ENCODE data around the gene SLC35F3. TPM values are rescaled to one million over a fixed set of nuclear protein-coding genes. Genes with fewer than 3 reads are reported as not detected.
"Not testable (repeated sequence)": the region's sequence is repeated elsewhere in the genome, so short reads cannot be mapped to it uniquely, and the experiment has no call there.

The SLC35F3 gene
- total RNA-seq, 2 experiments from 2014 or later: not detected

DNA sequence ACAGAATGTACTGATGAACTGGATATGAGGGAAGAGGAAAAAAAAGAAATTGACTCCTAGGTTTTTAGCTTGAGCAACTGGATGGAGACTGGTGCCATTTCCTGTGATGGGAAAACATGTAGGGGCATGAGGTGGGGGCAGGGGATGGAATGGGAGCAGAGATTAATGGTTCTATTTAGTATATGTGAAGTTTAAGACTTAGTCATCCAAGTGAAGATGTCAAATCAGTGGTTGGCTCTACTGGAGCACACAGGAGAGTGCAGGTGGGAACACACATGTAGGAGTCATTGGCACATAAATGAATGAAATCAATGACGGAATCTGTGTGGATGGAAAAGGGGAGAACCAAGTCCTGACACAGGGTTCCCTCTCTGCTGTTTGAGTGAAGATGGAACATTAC, 244.3 kb downstream of the SLC35F3 start:
- CTCF ChIA-PET (ENCODE audit: unreplicated experiment): no interaction called here
- no peak for DNase-seq (ENCODE audit: low spot score)
- H3K9me2 ChIP-seq (ENCODE audit: insufficient read depth, low read length): no peaks in the 10 kb centered on the region
- no peak for TF ChIP-seq EZH2phosphoT487 (IDR thresholded peaks at IDR 0.05; ENCODE audit: borderline replicate concordance, low read depth, low read length)
- TF ChIP-seq, protein P1, sequence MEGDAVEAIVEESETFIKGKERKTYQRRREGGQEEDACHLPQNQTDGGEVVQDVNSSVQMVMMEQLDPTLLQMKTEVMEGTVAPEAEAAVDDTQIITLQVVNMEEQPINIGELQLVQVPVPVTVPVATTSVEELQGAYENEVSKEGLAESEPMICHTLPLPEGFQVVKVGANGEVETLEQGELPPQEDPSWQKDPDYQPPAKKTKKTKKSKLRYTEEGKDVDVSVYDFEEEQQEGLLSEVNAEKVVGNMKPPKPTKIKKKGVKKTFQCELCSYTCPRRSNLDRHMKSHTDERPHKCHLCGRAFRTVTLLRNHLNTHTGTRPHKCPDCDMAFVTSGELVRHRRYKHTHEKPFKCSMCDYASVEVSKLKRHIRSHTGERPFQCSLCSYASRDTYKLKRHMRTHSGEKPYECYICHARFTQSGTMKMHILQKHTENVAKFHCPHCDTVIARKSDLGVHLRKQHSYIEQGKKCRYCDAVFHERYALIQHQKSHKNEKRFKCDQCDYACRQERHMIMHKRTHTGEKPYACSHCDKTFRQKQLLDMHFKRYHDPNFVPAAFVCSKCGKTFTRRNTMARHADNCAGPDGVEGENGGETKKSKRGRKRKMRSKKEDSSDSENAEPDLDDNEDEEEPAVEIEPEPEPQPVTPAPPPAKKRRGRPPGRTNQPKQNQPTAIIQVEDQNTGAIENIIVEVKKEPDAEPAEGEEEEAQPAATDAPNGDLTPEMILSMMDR (conservative IDR thresholded peaks at IDR 0.05; ENCODE audit: low read length): no peak
- intact Hi-C loops (cut with micrococcal nuclease; ENCODE audit: unreplicated experiment): no loop called here
- no peak overlapping the region for H2AFZ ChIP-seq (ENCODE audit: low read length)
- H4K20me1 ChIP-seq (ENCODE audit: insufficient read depth, low read length): no peaks in the 10 kb centered on the region
- H3K4me3 ChIP-seq (ENCODE audit: low read depth, low read length, poor library complexity, severe bottlenecking): no peak overlapping the region
- no TSS peak for BruUV-seq (replicated peaks)
- POLR2A ChIA-PET: no interaction called here
- H3K36me3 ChIP-seq (ENCODE audit: insufficient read depth, low read length): no peaks in the 10 kb centered on the region
- H3K4me2 ChIP-seq (ENCODE audit: low read length): no peak overlapping the region
- 0 out of 2 replicates have a peak, but pooled peaks cover 4% of the 10 kb centered on the region for H3K9me3 ChIP-seq (ENCODE audit: low read length)
- H3K4me1 ChIP-seq (ENCODE audit: insufficient read depth, low read length, poor library complexity, severe bottlenecking): no peaks in the 10 kb centered on the region
- H3K79me2 ChIP-seq (ENCODE audit: insufficient read depth, low read depth, low read length): no peaks in the 10 kb centered on the region
- H3K27ac ChIP-seq (ENCODE audit: low read depth, low read length, poor library complexity, severe bottlenecking): no peak overlapping the region

DNA sequence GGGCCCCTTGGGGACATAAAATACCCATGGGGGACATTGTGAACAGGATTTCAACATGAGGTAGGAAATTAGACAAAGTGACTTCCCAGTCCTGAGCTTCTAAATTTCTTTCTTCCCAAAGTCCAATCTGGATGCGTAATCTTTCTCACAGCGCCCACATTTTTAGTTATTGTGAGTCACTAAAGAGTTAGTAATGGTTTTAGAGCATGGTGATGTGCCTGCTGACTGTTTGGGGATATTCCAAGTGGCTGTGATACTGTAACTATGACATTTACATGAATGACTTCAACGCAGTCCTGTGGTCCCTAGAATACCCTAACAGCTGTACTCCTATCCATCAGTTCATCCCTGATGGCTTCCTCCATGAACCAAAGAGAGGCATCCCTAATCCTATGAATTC, 244.7 kb downstream of the SLC35F3 start:
- Histone ChIP-seq H3K4me1 (ENCODE audit: insufficient read depth, low read length, poor library complexity, severe bottlenecking) (no peaks in the 10 kb centered on the region), H3K9me3 (ENCODE audit: low read length) (0 out of 2 replicates have a peak, but pooled peaks cover 4% of the 10 kb centered on the region), H4K20me1 (ENCODE audit: insufficient read depth, low read length) (no peaks in the 10 kb centered on the region), H3K4me2 (ENCODE audit: low read length) (no peak overlapping the region), H2AFZ (ENCODE audit: low read length) (no peak overlapping the region), H3K4me3 (ENCODE audit: low read depth, low read length, poor library complexity, severe bottlenecking) (no peak overlapping the region), H3K79me2 (ENCODE audit: insufficient read depth, low read depth, low read length) (no peaks in the 10 kb centered on the region), H3K36me3 (ENCODE audit: insufficient read depth, low read length) (no peaks in the 10 kb centered on the region), H3K27ac (ENCODE audit: low read depth, low read length, poor library complexity, severe bottlenecking) (no peak overlapping the region), H3K9me2 (ENCODE audit: insufficient read depth, low read length) (no peaks in the 10 kb centered on the region)
- CTCF ChIA-PET (ENCODE audit: unreplicated experiment): no interaction called here
- no peak for DNase-seq (ENCODE audit: low spot score)
- TF ChIP-seq, protein P1 (conservative IDR thresholded peaks at IDR 0.05; ENCODE audit: low read length): no peak
- TF ChIP-seq EZH2phosphoT487 (IDR thresholded peaks at IDR 0.05; ENCODE audit: borderline replicate concordance, low read depth, low read length): no peak
- BruUV-seq (replicated peaks): no TSS peak
- POLR2A ChIA-PET: no interaction called here
- intact Hi-C loops (cut with micrococcal nuclease; ENCODE audit: unreplicated experiment): no loop called here

DNA sequence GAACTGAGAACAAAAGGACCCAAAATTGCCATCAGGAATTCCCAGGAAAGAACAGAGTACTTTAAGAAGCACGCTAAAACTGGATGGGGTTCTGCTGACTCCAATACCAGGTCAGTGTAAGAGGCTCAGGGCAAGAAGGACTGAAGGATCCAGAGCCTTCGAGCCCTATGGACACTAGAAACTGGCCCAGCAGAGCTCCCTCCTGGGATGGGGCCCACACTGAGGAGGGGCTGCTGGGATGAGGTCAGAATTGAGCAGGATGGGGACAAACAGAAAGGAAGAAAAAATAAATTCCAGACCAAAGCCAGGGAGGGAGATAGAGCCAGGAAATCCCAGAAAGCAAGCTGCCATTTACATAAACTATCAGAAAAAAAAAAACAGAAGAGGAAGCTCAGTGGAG, 246.4 kb downstream of the SLC35F3 start:
- Histone ChIP-seq H2AFZ (ENCODE audit: low read length) (no peak overlapping the region), H3K27ac (ENCODE audit: low read depth, low read length, poor library complexity, severe bottlenecking) (no peak overlapping the region), H3K9me3 (ENCODE audit: low read length) (0 out of 2 replicates have a peak, but pooled peaks cover 4% of the 10 kb centered on the region), H3K4me1 (ENCODE audit: insufficient read depth, low read length, poor library complexity, severe bottlenecking) (no peaks in the 10 kb centered on the region), H4K20me1 (ENCODE audit: insufficient read depth, low read length) (no peaks in the 10 kb centered on the region), H3K79me2 (ENCODE audit: insufficient read depth, low read depth, low read length) (no peaks in the 10 kb centered on the region), H3K4me3 (ENCODE audit: low read depth, low read length, poor library complexity, severe bottlenecking) (no peak overlapping the region), H3K4me2 (ENCODE audit: low read length) (no peak overlapping the region), H3K36me3 (ENCODE audit: insufficient read depth, low read length) (no peaks in the 10 kb centered on the region), H3K9me2 (ENCODE audit: insufficient read depth, low read length) (no peaks in the 10 kb centered on the region)
- TF ChIP-seq EZH2phosphoT487 (IDR thresholded peaks at IDR 0.05; ENCODE audit: borderline replicate concordance, low read depth, low read length): no peak
- TF ChIP-seq, protein P1 (conservative IDR thresholded peaks at IDR 0.05; ENCODE audit: low read length): no peak
- POLR2A ChIA-PET: interaction anchor here (0.7 kb wide), 1 partner anchor 21 kb away, joined by 3 read pairs; no protein-coding TSS in a partner anchor
- CTCF ChIA-PET (ENCODE audit: unreplicated experiment): no interaction called here
- DNase-seq (ENCODE audit: low spot score): no peak
- BruUV-seq (replicated peaks): no TSS peak
- intact Hi-C loops (cut with micrococcal nuclease; ENCODE audit: unreplicated experiment): no loop called here

DNA sequence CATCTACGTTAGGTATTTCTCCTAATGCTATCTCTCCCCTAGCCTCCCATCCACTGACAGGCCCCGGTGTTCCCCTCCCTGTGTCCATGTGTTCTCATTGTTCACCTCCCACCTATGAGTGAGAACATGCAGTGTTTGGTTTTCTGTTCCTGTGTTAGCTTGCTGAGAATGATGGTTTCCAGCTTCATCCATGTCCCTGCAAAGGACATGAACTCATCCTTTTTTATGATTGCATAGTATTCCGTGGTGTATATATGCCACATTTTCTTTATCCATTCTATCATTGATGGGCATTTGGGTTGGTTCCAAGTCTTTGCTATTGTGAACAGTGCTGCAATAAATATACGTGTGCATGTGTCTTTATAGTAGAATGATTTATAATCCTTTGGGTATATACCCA, 247.9 kb downstream of the SLC35F3 start:
- H3K9me3 ChIP-seq (ENCODE audit: low read length); H3K79me2 ChIP-seq (ENCODE audit: insufficient read depth, low read depth, low read length); H3K27ac ChIP-seq (ENCODE audit: low read depth, low read length, poor library complexity, severe bottlenecking); BruUV-seq (replicated peaks); H3K36me3 ChIP-seq (ENCODE audit: insufficient read depth, low read length); H3K4me3 ChIP-seq (ENCODE audit: low read depth, low read length, poor library complexity, severe bottlenecking); H3K9me2 ChIP-seq (ENCODE audit: insufficient read depth, low read length); CTCF ChIA-PET (ENCODE audit: unreplicated experiment); H3K4me1 ChIP-seq (ENCODE audit: insufficient read depth, low read length, poor library complexity, severe bottlenecking); DNase-seq (ENCODE audit: low spot score); POLR2A ChIA-PET; intact Hi-C loops (cut with micrococcal nuclease; ENCODE audit: unreplicated experiment); H3K4me2 ChIP-seq (ENCODE audit: low read length); H2AFZ ChIP-seq (ENCODE audit: low read length); H4K20me1 ChIP-seq (ENCODE audit: insufficient read depth, low read length): not testable (repeated sequence)
